Chondrocyte (in vitro differentiated cells): ENCODE data around the gene KDM1B. TPM values are rescaled to one million over a fixed set of nuclear protein-coding genes. Genes with fewer than 3 reads are reported as not detected.

Experiments used
- DNase-seq: peaks from one replicate; pipeline ENCODE4 v3.0.0; 2021; ENCODE audit warnings: mixed read lengths, low spot score
- H3K27ac Mint-ChIP-seq: one replicate; pipeline ENCODE4 v1.8.0; 2021; ENCODE audit warnings: mild to moderate bottlenecking, moderate library complexity, mixed read lengths; ENCODE audit not compliant: unreplicated experiment
- H3K27me3 Mint-ChIP-seq: 2 replicates; pipeline ENCODE4 v1.8.0; 2021; ENCODE audit warnings: low read depth, mixed read lengths
- H3K36me3 Mint-ChIP-seq: 2 replicates; pipeline ENCODE4 v1.8.0; 2021; ENCODE audit warnings: low read depth, mixed read lengths
- H3K4me1 Mint-ChIP-seq: 2 replicates; pipeline ENCODE4 v1.8.0; 2021; ENCODE audit warnings: low read depth, mild to moderate bottlenecking, mixed read lengths
- H3K4me3 Mint-ChIP-seq: one replicate; pipeline ENCODE4 v1.8.0; 2021; ENCODE audit warnings: mild to moderate bottlenecking, moderate library complexity, mixed read lengths; ENCODE audit not compliant: unreplicated experiment
- H3K9me3 Mint-ChIP-seq: 2 replicates; pipeline ENCODE4 v1.8.0; 2021; ENCODE audit warnings: low read depth, mixed read lengths
- CTCF ChIP-seq: fragments of 200-600 bp; sonication (generic); IDR thresholded peaks from 2 replicates; pipeline ENCODE4 v1.5.0; 2021; ENCODE audit warnings: antibody characterized with exemption, mild to moderate bottlenecking, moderate library complexity
- total RNA-seq: library from RNA; stranded (reverse); gene quantifications from 3 replicates; pipeline ENCODE4 v1.2.1, GENCODE V29; 2021

Gene KDM1B
- total RNA-seq, 1 donor from 2014 or later, result 12.7 TPM

- no peaks in the 10 kb centered on the region for H3K27me3 Mint-ChIP-seq
- no peak overlapping the region for H3K27ac Mint-ChIP-seq
- no peaks in the 10 kb centered on the region for H3K4me1 Mint-ChIP-seq
- no peaks in the 10 kb centered on the region for H3K9me3 Mint-ChIP-seq
- no peak for DNase-seq
- TF ChIP-seq CTCF, result no peak
- H3K4me3 Mint-ChIP-seq, result no peak overlapping the region
- peaks cover 13% of the 10 kb centered on the region for H3K36me3 Mint-ChIP-seq
Observed at GRCh38 chr6:18132346-18132745, 22.9 kb upstream of the KDM1B start.

DNA sequence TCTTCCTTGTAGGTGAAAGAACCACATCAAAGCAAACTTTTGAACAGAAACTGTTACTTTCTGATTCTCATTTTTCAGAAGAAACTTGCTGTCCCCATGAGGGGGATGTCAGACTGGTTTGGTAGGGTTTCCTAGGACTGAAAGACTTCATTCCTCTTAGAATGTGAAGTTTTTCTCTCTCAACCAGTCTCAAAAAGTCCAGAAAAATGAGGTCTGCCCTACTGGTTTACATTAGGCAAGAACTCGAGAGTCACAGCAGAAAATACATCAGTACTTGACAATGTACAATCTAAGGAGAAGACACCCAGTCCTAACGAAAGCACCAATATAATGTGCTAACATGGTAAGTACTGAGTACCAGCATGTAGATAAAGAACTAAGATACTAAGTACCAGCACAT is 20.1 kb upstream of the KDM1B start:
- no peak overlapping the region for H3K27ac Mint-ChIP-seq
- H3K4me1 Mint-ChIP-seq, result no peaks in the 10 kb centered on the region
- peaks cover 8% of the 10 kb centered on the region for H3K36me3 Mint-ChIP-seq

GRCh38 chr6:18136260-18136659 is 19.0 kb upstream of the KDM1B start:
- Mint-ChIP-seq H3K4me3 (no peak overlapping the region), H3K36me3 (peaks cover 8% of the 10 kb centered on the region), H3K27me3 (no peaks in the 10 kb centered on the region), H3K27ac (no peak overlapping the region), H3K4me1 (no peaks in the 10 kb centered on the region), H3K9me3 (no peaks in the 10 kb centered on the region)
- no peak for TF ChIP-seq CTCF
- DNase-seq, result no peak

More for the DNA sequence above, 20.1 kb upstream of the KDM1B start:
- TF ChIP-seq CTCF, result no peak
- no peak for DNase-seq
- no peaks in the 10 kb centered on the region for H3K9me3 Mint-ChIP-seq
- H3K27me3 Mint-ChIP-seq, result no peaks in the 10 kb centered on the region
- H3K4me3 Mint-ChIP-seq, result no peak overlapping the region

- Mint-ChIP-seq H3K4me3 (no peak overlapping the region), H3K4me1 (no peaks in the 10 kb centered on the region), H3K27ac (no peak overlapping the region), H3K9me3 (no peaks in the 10 kb centered on the region), H3K36me3 (peaks cover 7% of the 10 kb centered on the region), H3K27me3 (no peaks in the 10 kb centered on the region)
- TF ChIP-seq CTCF, result no peak
- no peak for DNase-seq
Observed at GRCh38 chr6:18138906-18139305, 16.3 kb upstream of the KDM1B start.

GRCh38 chr6:18139935-18140621 is 15.1 kb upstream of the KDM1B start:
- Mint-ChIP-seq H3K27ac (no peak overlapping the region), H3K4me1 (no peaks in the 10 kb centered on the region), H3K27me3 (no peaks in the 10 kb centered on the region), H3K36me3 (peaks cover 5% of the 10 kb centered on the region), H3K9me3 (no peaks in the 10 kb centered on the region), H3K4me3 (no peak overlapping the region)
- no peak for TF ChIP-seq CTCF
- no peak for DNase-seq
